ENCODE data around the gene CDPF1. TPM values are rescaled to one million over a fixed set of nuclear protein-coding genes. Genes with fewer than 3 reads are reported as not detected.
"Not testable (repeated sequence)": the region's sequence is repeated elsewhere in the genome, so short reads cannot be mapped to it uniquely, and the experiment has no call there.

The CDPF1 gene
- total RNA-seq, 2 donors from 2014 or later: 8.2 to 10.7 TPM

DNA sequence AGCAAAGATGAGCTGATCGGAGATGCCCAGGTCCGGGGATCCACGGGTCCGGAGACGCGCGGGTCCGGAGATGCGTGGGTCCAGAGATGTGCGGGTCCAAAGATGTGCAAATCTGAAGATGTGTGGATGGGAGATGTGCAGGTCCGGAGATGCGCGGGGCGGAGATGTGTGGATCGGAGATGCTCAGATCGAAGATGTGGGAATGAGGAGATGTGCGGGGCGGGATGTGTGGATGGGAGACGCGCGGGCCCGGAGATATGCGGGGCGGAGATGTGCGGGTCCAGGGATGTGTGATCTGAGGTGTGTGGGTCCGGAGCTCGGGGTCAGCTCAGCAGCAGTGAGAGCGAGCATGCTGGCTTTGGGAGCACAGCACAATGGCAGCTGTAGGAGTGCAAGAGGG lies 35.5 kb downstream of the CDPF1 start:
- ATAC-seq (no peak), DNase-seq (ENCODE audit: low spot score) (no peak)
- H3K4me1 Mint-ChIP-seq (ENCODE audit: low read depth in 2 of 2): peaks cover 3 to 20% of the 10 kb centered on the region in 2 donors
- no peak overlapping the region for H3K27ac Mint-ChIP-seq
- H3K4me3 Mint-ChIP-seq: no peak overlapping the region
- no peaks in the 10 kb centered on the region for H3K27me3 Mint-ChIP-seq
- peaks cover 31% of the 10 kb centered on the region for H3K36me3 Mint-ChIP-seq
- H3K9me3 Mint-ChIP-seq: no peaks in the 10 kb centered on the region

DNA sequence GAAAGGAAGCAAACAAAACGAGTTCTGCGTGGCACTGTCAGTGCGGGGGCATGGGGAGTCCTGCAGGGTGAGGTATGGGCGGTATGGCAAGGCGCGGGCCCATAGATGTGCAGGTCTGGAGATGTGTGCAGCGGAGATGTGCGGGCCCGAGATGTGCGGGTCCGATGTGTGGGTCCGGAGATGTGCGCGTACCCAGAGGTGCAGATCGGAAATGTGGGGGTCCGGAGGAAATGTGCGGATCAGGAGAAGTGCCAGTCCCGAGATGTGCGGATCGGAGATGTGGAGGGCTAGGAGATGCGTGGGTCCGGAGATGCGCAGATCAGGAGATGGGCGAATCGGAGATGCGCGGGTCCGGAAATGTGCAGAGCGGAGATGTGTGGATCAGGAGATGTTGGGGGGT lies 35.9 kb downstream of the CDPF1 start:
- Mint-ChIP-seq H3K9me3 (peaks cover 3% of the 10 kb centered on the region), H3K4me1 (ENCODE audit: low read depth in 2 of 2) (peaks cover 0 to 16% of the 10 kb centered on the region in 2 donors), H3K4me3 (no peak overlapping the region), H3K27ac (peak overlapping the region in 1 of 2 donors; percentile 58), H3K36me3 (peaks cover 35% of the 10 kb centered on the region), H3K27me3 (no peaks in the 10 kb centered on the region)
- DNase-seq (ENCODE audit: low spot score) (no peak), ATAC-seq (no peak)

GRCh38 chr22:46213052-46213451 lies 37.0 kb downstream of the CDPF1 start:
- peak; percentile 81 to 86 for ATAC-seq
- DNase-seq (ENCODE audit: low spot score): no peak
- Mint-ChIP-seq H3K27ac (peak overlapping the region in 1 of 2 donors; percentile 69), H3K4me3 (no peak overlapping the region), H3K9me3 (peaks cover 10% of the 10 kb centered on the region), H3K27me3 (no peaks in the 10 kb centered on the region), H3K4me1 (ENCODE audit: low read depth in 2 of 2) (peaks cover 0 to 19% of the 10 kb centered on the region in 2 donors), H3K36me3 (peaks cover 44% of the 10 kb centered on the region)

- H3K4me3 Mint-ChIP-seq: no peak overlapping the region
- H3K9me3 Mint-ChIP-seq: peaks cover 10% of the 10 kb centered on the region
- DNase-seq (ENCODE audit: low spot score): no peak
- H3K4me1 Mint-ChIP-seq (ENCODE audit: low read depth in 2 of 2): peaks cover 0 to 19% of the 10 kb centered on the region in 2 donors
- no peaks in the 10 kb centered on the region for H3K27me3 Mint-ChIP-seq
- peak overlapping the region; percentile 14 to 69 for H3K27ac Mint-ChIP-seq
- no peak for ATAC-seq
- H3K36me3 Mint-ChIP-seq: peaks cover 44% of the 10 kb centered on the region
Measured at GRCh38 chr22:46212195-46212594, 37.9 kb downstream of the CDPF1 start.

- H3K36me3 Mint-ChIP-seq: peaks cover 46% of the 10 kb centered on the region
- no peaks in the 10 kb centered on the region for H3K27me3 Mint-ChIP-seq
- H3K4me3 Mint-ChIP-seq: no peak overlapping the region
- H3K4me1 Mint-ChIP-seq (ENCODE audit: low read depth in 2 of 2): peaks cover 0 to 15% of the 10 kb centered on the region in 2 donors
- peaks cover 10% of the 10 kb centered on the region for H3K9me3 Mint-ChIP-seq
- no peak for DNase-seq (ENCODE audit: low spot score)
- no peak for ATAC-seq
- H3K27ac Mint-ChIP-seq: no peak overlapping the region
Measured at GRCh38 chr22:46209262-46209661, 40.8 kb downstream of the CDPF1 start.

GRCh38 chr22:46203601-46203980 lies 46.5 kb downstream of the CDPF1 start:
- peaks cover 26 to 30% of the 10 kb centered on the region in 2 donors for H3K4me1 Mint-ChIP-seq (ENCODE audit: low read depth in 2 of 2)
- DNase-seq (ENCODE audit: low spot score) (no peak), ATAC-seq (no peak)
- peaks cover 2% of the 10 kb centered on the region for H3K9me3 Mint-ChIP-seq
- H3K36me3 Mint-ChIP-seq: peaks cover 12% of the 10 kb centered on the region
- no peaks in the 10 kb centered on the region for H3K27me3 Mint-ChIP-seq
- peak overlapping the region; percentile 82 to 93 for H3K27ac Mint-ChIP-seq
- H3K4me3 Mint-ChIP-seq: peak overlapping the region; percentile 13

- peak; percentile 66 to 75 for ATAC-seq
- Mint-ChIP-seq H3K36me3 (peaks cover 10% of the 10 kb centered on the region), H3K27ac (peak overlapping the region; percentile 82 to 93), H3K4me3 (peak overlapping the region; percentile 13), H3K4me1 (ENCODE audit: low read depth in 2 of 2) (peaks cover 26 to 28% of the 10 kb centered on the region in 2 donors), H3K9me3 (no peaks in the 10 kb centered on the region), H3K27me3 (no peaks in the 10 kb centered on the region)
- DNase-seq (ENCODE audit: low spot score): no peak
Measured at GRCh38 chr22:46202897-46203600, 47.0 kb downstream of the CDPF1 start.

DNA sequence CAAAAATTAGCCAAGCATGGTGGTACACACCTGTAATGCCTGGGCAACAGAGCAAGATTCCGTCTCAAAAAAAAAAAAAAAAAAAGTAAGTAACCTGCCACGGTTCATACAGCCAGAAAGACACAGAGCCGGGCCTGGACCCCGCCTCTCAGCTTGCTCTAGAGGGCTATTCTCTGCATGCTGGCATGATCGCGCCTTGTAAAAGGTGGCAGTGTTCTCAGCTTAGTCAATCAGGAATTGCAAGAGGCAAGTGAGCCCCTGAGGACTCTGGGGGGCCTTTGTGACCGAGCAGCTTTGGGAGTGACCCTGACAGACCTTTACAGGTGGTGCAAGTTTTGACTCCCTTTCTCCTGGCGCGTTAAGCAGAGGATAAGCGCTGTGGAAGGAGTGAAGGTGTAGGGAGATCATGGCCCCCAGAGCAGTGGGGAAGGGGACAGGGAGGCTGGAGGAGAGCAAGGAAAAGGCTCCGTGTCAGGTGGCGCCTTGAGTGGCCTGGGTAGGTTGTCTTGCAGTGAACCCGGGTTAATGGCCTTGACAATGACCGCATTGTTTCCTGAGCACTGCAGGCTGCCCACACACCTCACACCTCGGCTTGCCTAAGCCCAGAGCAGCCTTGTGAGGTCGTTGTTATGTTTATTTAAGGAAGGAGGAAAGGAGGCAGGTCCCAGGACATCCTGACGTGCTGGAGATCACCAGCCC lies 48.9 kb downstream of the CDPF1 start:
- H3K4me1 Mint-ChIP-seq (ENCODE audit: low read depth in 2 of 2): peaks cover 31 to 35% of the 10 kb centered on the region in 2 donors
- H3K4me3 Mint-ChIP-seq: peak overlapping the region; percentile 53
- H3K27me3 Mint-ChIP-seq: no peaks in the 10 kb centered on the region
- ATAC-seq (peak; percentile 87 to 90), DNase-seq (ENCODE audit: low spot score) (peak; percentile 78)
- peak overlapping the region; percentile 78 to 94 for H3K27ac Mint-ChIP-seq
- peaks cover 10% of the 10 kb centered on the region for H3K36me3 Mint-ChIP-seq
- no peaks in the 10 kb centered on the region for H3K9me3 Mint-ChIP-seq

- peaks cover 35 to 42% of the 10 kb centered on the region in 2 donors for H3K4me1 Mint-ChIP-seq (ENCODE audit: low read depth in 2 of 2)
- H3K27me3 Mint-ChIP-seq; H3K27ac Mint-ChIP-seq; ATAC-seq; H3K9me3 Mint-ChIP-seq; DNase-seq (ENCODE audit: low spot score); H3K36me3 Mint-ChIP-seq; H3K4me3 Mint-ChIP-seq: not testable (repeated sequence)
Measured at GRCh38 chr22:46198806-46199205, 51.3 kb downstream of the CDPF1 start.

DNA sequence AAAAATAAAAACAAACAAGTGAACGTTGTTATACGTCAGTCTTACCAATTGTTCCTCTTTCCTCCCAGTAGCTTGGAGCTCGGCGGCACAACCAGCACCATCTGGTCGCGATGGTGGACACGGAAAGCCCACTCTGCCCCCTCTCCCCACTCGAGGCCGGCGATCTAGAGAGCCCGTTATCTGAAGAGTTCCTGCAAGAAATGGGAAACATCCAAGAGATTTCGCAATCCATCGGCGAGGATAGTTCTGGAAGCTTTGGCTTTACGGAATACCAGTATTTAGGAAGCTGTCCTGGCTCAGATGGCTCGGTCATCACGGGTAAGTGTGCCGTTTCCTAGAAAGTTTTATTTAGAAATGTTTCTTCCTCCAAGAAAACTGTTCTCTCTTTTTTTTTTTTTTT lies 51.8 kb downstream of the CDPF1 start:
- no peaks in the 10 kb centered on the region for H3K27me3 Mint-ChIP-seq
- H3K9me3 Mint-ChIP-seq: no peaks in the 10 kb centered on the region
- ATAC-seq (no peak), DNase-seq (ENCODE audit: low spot score) (no peak)
- peaks cover 31 to 37% of the 10 kb centered on the region in 2 donors for H3K4me1 Mint-ChIP-seq (ENCODE audit: low read depth in 2 of 2)
- H3K4me3 Mint-ChIP-seq: no peak overlapping the region
- H3K27ac Mint-ChIP-seq: no peak overlapping the region
- peaks cover 4% of the 10 kb centered on the region for H3K36me3 Mint-ChIP-seq

GRCh38 chr22:46196278-46196677 lies 53.8 kb downstream of the CDPF1 start:
- Mint-ChIP-seq H3K4me1 (ENCODE audit: low read depth in 2 of 2) (peaks cover 16 to 23% of the 10 kb centered on the region in 2 donors), H3K27me3 (no peaks in the 10 kb centered on the region), H3K9me3 (no peaks in the 10 kb centered on the region), H3K27ac (peak overlapping the region in 1 of 2 donors; percentile 68), H3K4me3 (no peak overlapping the region), H3K36me3 (peaks cover 9% of the 10 kb centered on the region)
- ATAC-seq (no peak), DNase-seq (ENCODE audit: low spot score) (no peak)

DNA sequence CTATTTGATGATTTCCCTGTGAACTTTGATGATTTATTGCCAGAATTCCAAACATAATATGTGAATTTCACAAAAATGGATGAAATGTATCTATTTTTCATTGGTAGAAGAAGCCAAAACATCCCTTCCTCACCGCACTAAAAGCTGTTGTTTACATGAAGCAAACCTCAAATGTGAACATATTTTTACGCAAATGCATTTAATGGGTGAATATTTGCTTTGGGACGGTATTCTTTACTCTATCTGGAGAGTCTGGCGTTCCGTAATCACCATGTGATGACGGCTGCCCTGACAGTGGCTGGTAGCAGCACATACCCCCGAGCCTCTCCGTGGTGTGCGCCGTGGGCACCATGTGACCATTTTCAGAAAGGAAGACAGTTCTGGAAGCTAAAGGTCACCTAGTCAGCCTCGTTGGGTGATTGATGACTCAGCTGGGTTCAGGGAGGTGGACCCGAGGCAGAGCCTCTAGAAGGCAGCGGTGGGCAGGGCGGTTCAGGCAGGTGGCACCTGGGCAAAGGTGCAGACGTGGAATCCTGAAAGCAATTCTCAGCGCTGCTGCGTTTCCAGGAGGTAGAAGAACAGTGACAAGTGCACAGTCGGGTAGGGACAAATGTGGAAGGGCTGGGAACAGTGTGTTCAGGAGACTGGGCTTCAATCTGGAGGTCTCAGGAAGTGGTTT lies 54.5 kb downstream of the CDPF1 start:
- peaks cover 10 to 20% of the 10 kb centered on the region in 2 donors for H3K4me1 Mint-ChIP-seq (ENCODE audit: low read depth in 2 of 2)
- ATAC-seq: no peak
- H3K27me3 Mint-ChIP-seq: no peaks in the 10 kb centered on the region
- no peaks in the 10 kb centered on the region for H3K9me3 Mint-ChIP-seq
- peaks cover 9% of the 10 kb centered on the region for H3K36me3 Mint-ChIP-seq
- no peak for DNase-seq (ENCODE audit: low spot score)
- H3K4me3 Mint-ChIP-seq: no peak overlapping the region
- H3K27ac Mint-ChIP-seq: peak overlapping the region in 1 of 2 donors; percentile 68
